Ectodermal cell (in vitro differentiated cells): Measurements from ENCODE around the gene TACC2. TPM values are rescaled to one million over a fixed set of nuclear protein-coding genes. Genes with fewer than 3 reads are reported as not detected.

Experiments used
- H3K27ac ChIP-seq: 2 replicates; pipeline ENCODE4 v1.7.0; 2013; ENCODE audit warnings: mild to moderate bottlenecking, low read depth, low read length; ENCODE audit not compliant: insufficient read depth, poor library complexity, severe bottlenecking
- H3K27me3 ChIP-seq: 2 replicates; pipeline ENCODE4 v1.7.0; 2013; ENCODE audit warnings: mild to moderate bottlenecking, low read length; ENCODE audit not compliant: insufficient read depth, control insufficient read depth, poor library complexity, severe bottlenecking
- H3K36me3 ChIP-seq: one replicate; pipeline ENCODE4 v1.7.0; 2013; ENCODE audit warnings: low read length; ENCODE audit not compliant: control insufficient read depth, insufficient read depth
- H3K4me1 ChIP-seq: one replicate; pipeline ENCODE4 v1.7.0; 2013; ENCODE audit warnings: low read length; ENCODE audit not compliant: control insufficient read depth, insufficient read depth
- H3K4me3 ChIP-seq: 2 replicates; pipeline ENCODE4 v1.7.0; 2013; ENCODE audit warnings: low read depth, low read length, control low read depth; ENCODE audit not compliant: insufficient read depth
- H3K9me3 ChIP-seq: 2 replicates; pipeline ENCODE4 v1.7.0; 2013; ENCODE audit warnings: mild to moderate bottlenecking, low read length, moderate library complexity; ENCODE audit not compliant: control insufficient read depth
- WGBS, 2 experiments: methylation state at CpG; one replicate each; pipeline ENCODE4 v1.1.7; 2013; ENCODE audit warnings: missing lambda C conversion rate in 2 of 2; 5-methylcytosine and 5-hydroxymethylcytosine counted together
- polyA plus RNA-seq, 4 experiments: library from polyadenylated mRNA; stranded (reverse); fragments of 50-300 nt; gene quantifications; one replicate each; pipeline ENCODE4 v1.2.3, GENCODE V29; 2013

The TACC2 gene
- polyA plus RNA-seq (2013, experiment 1 of 4), result 51.9 TPM
- polyA plus RNA-seq (2013, experiment 2 of 4), result 58.0 TPM
- polyA plus RNA-seq (2013, experiment 3 of 4), result 47.5 TPM
- 47.6 TPM for polyA plus RNA-seq (2013, experiment 4 of 4)

DNA sequence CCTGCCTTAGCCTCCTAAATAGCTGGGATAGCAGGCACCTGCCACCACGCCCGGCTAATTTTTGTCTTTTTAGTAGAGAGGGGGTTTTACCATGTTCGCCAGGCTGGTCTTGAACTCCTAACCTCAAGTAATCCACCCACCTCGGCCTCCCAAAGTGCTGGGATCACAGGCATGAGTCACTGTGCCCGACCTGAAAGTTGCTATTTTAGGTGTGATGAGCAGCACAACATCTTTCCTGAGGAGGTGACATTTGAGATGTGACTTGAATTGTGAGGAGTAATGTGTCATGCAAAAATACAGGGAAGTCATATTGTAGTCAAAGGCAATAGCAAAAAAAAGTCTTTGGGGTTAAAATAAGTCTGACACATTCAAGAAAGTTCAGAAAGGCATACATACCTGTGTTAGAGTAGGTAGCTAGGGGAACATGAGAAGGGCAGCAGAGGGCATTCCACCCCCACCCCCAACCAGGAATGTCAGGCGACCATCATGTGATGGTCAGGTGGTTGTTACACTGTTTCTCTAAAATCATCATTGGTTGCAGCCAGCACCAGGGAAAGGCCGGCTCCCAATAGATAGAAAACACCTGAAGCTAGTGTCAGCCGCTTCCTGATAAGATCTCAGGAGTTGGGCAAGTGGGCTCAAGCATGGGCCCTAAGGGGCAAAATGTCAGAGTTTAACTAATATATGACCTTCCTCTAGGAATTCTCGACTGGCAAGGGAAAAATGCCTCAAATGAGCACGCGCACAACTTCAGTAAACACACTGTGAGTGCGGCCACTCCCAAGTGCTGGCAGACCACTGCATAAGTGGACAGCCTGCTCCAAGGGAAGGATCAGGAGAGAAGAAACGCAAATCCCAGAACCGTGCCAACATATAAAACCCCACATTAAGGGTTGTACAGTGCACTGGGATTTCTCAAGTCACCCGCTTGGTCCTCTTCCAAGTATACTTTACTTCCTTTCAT is at the start of gene TACC2:
TACC2 (plus strand) TSS at position 803 of the 964 bp plus-strand sequence. CDS start 32,819 bp downstream, outside the sequence.
- no peak within 1 kb of the TSS for H3K4me3 ChIP-seq
- WGBS, 2 experiments, result 91 to 92% methylated on average over 15 of the region's 15 CpGs
- H3K36me3 ChIP-seq, result no peaks in the 10 kb centered on the region
- no peaks in the 10 kb centered on the region for H3K27me3 ChIP-seq
- peaks cover 7% of the 10 kb centered on the region for H3K9me3 ChIP-seq
- no peak within 1 kb of the TSS for H3K27ac ChIP-seq
- H3K4me1 ChIP-seq, result no peaks in the 10 kb centered on the region

DNA sequence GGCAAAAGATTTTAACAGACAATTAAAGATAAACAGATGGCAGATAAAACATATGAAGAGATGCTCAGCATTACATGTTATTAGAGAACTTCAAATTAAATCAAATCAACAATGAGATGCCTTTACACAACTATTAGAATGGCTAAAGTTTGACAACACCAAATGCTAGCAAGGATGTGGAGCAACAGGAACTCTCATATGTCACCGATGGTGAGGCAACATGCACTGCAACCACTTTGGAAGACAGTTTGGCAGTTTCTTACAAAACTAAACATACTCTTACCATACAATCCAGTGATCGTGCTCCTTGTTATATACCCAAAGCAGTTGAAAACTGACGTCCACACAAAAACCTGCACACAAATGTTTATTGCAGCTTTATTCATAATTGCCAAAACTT is 47.4 kb upstream of the TACC2 start:
- no peaks in the 10 kb centered on the region for H3K4me1 ChIP-seq
- WGBS, 2 experiments, result 91 to 95% methylated on average over 3 of the region's 3 CpGs

DNA sequence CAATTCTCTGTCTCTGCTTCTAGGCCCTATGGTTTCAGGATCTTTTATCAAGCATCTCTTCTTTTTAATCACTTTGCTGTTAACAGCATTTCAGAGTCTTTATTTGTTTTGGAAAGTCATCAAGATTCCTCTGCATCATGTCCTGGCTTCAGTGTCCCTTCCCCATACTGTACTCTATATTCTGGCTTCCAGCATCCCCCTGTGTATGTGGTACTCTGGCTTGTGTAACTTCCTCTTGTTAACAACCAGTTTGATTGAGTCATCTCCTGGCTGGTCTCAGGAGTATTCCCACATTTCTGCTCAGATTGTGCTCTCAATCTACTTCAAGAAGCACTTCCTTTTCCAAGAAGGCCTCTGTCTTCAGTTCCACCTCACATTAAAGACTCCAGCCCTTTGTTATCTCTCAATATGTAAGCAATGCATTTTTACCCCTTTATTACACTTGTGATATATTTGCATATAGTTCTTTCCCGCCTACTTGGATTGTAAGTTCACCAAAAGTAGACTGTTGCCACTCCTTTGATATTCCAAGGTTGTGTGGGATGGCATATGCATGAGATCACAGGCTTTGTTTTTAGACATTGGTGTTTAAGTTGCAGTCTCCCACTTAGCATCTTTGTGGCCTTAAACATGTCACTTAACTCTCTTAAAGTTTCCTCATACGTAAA is 46.1 kb upstream of the TACC2 start:
- H3K4me1 ChIP-seq, result no peaks in the 10 kb centered on the region
- H3K36me3 ChIP-seq, result no peaks in the 10 kb centered on the region
- H3K27me3 ChIP-seq, result no peaks in the 10 kb centered on the region
- H3K4me3 ChIP-seq, result no peak overlapping the region
- 78 to 100% methylated on average over 1 of the region's 2 CpGs for WGBS, 2 experiments
- H3K9me3 ChIP-seq, result no peaks in the 10 kb centered on the region
- no peak overlapping the region for H3K27ac ChIP-seq

More for the DNA sequence above, 47.4 kb upstream of the TACC2 start:
- Histone ChIP-seq H3K4me3 (no peak overlapping the region), H3K27me3 (no peaks in the 10 kb centered on the region), H3K27ac (no peak overlapping the region), H3K9me3 (no peaks in the 10 kb centered on the region), H3K36me3 (no peaks in the 10 kb centered on the region)

DNA sequence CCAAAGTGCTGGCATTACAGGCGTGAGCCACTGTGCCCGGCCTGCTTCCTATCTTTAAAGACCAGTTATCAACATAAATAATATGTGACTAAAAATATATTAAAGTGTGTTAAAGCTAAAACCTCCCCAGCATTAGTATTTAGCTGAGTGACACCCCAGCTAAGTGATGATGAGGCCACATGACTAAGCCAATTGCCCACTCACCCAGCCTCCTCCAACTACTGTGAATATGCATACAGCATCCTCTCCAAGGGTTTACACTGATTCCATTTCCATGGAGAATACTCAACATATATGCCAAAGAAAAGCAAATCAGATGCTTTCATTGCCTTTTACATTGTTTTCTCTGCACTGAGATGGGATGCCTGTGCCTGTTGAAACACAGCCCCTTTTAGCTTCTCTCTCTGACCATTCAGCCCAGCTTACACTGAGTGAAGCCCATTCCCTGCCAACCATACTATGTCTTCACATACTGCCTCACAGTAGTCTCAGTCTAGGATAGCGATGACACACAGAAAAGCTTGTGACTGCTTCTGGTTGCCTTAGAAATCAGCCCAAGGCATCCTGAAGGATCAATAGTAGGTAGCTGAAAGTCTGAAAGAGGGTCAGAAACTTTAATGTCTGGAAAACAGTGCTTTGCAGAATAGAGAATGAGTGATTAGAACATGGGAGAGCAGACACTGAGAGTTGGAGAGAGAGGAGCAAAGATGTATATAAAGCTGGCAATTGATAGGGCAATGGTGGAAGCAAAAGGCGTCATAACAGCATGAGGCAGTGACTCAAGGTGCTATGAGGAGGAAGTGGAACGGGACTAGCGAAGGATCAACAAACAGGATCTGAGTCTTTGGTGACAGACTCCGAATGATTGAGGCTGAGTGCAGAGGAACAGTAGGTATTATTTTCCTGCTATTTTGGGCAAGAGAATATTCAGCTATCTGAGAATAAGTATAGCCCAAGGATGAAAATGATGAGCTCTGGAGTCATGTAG is 41.3 kb upstream of the TACC2 start:
- Histone ChIP-seq H3K27ac (no peak overlapping the region), H3K4me3 (no peak overlapping the region), H3K4me1 (no peaks in the 10 kb centered on the region), H3K36me3 (no peaks in the 10 kb centered on the region), H3K9me3 (no peaks in the 10 kb centered on the region), H3K27me3 (no peaks in the 10 kb centered on the region)
- 90 to 94% methylated on average over 5 to 6 of the region's 7 CpGs for WGBS, 2 experiments

GRCh38 chr10:121949049-121949448 is 39.9 kb upstream of the TACC2 start:
- no peak overlapping the region for H3K27ac ChIP-seq
- no peaks in the 10 kb centered on the region for H3K27me3 ChIP-seq
- H3K36me3 ChIP-seq, result no peaks in the 10 kb centered on the region
- H3K9me3 ChIP-seq, result no peaks in the 10 kb centered on the region
- no peak overlapping the region for H3K4me3 ChIP-seq
- 87 to 93% methylated on average over 2 of the region's 2 CpGs for WGBS, 2 experiments
- H3K4me1 ChIP-seq, result no peaks in the 10 kb centered on the region

DNA sequence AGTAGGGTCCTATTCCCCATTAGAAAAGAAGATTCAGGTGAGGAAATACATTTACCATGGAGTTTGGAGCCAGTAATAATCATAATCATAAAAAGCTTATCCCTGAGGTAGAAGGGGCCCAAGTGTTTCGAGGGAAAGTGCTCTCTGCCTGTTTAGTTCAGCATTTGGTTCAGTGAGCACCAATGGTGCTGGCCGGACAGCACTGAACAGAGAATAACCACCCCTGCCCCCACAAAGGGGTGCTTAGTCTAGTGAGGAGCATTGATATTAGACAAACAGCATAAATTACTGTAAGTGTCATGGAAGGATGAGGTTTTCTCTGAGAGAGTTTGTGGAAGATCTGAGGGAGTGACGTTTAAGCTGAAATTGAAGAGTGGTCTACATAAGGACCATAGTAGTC is 39.5 kb upstream of the TACC2 start:
- Histone ChIP-seq H3K36me3 (no peaks in the 10 kb centered on the region), H3K27me3 (no peaks in the 10 kb centered on the region), H3K4me1 (no peaks in the 10 kb centered on the region), H3K4me3 (no peak overlapping the region), H3K27ac (no peak overlapping the region), H3K9me3 (no peaks in the 10 kb centered on the region)
- WGBS, 2 experiments, result 90 to 91% methylated on average over 3 of the region's 3 CpGs

DNA sequence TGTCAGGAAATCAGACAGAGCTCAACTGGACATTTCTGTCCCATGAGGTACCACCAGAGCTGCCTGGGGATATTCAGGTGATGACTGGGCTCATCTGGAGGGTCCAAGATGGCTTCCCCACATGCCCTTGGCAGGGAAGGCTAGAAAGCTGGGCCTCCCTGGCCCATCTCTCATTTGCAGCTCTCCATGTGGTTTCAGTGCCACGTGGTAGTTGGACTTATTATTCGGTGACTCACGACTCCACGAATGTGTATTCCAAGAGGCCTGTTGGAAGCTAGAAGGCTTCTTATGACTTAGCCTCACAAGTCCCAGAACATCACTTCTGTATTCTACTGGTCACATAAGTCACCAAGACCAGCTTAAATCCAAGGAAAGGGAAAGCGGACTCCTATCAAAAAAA is 36.7 kb upstream of the TACC2 start:
- WGBS, 2 experiments, result 91 to 92% methylated on average over 5 of the region's 5 CpGs
- Histone ChIP-seq H3K27ac (no peak overlapping the region), H3K36me3 (no peaks in the 10 kb centered on the region), H3K27me3 (no peaks in the 10 kb centered on the region), H3K4me3 (no peak overlapping the region), H3K4me1 (no peaks in the 10 kb centered on the region), H3K9me3 (no peaks in the 10 kb centered on the region)

GRCh38 chr10:121956111-121957061 is 32.6 kb upstream of the TACC2 start:
- no peaks in the 10 kb centered on the region for H3K27me3 ChIP-seq
- 94 to 97% methylated on average over 7 of the region's 7 CpGs for WGBS, 2 experiments
- no peaks in the 10 kb centered on the region for H3K4me1 ChIP-seq
- no peaks in the 10 kb centered on the region for H3K9me3 ChIP-seq
- no peak overlapping the region for H3K4me3 ChIP-seq
- peaks cover 4% of the 10 kb centered on the region for H3K36me3 ChIP-seq
- H3K27ac ChIP-seq, result no peak overlapping the region

DNA sequence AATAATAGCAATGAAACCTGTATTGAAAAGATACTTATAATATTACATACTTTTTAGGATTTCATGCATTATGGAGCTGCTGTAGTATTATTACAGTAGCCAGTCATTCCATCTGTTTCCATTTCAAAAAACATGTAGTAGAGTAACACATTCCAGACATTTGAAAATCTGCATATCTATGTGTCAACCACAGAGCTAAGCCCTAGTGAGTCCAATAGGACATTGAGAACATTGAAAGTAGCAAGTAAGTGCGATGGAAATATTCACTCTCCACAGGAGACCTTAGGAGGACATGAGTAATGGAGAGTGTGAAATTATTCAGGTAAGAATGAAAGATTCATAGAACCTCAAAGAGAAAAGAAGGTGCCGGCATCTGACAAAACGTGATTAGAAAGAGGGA is 29.3 kb upstream of the TACC2 start:
- H3K36me3 ChIP-seq, result peaks cover 4% of the 10 kb centered on the region
- H3K27ac ChIP-seq, result no peak overlapping the region
- H3K4me3 ChIP-seq, result no peak overlapping the region
- H3K9me3 ChIP-seq, result no peaks in the 10 kb centered on the region
- no peaks in the 10 kb centered on the region for H3K27me3 ChIP-seq
- H3K4me1 ChIP-seq, result no peaks in the 10 kb centered on the region
- 55 to 72% methylated on average over 1 to 3 of the region's 3 CpGs for WGBS, 2 experiments
